PC-3 (cell line): Measurements from ENCODE around the gene ADH6. TPM values are rescaled to one million over a fixed set of nuclear protein-coding genes. Genes with fewer than 3 reads are reported as not detected.

Experiments
- ATAC-seq: fragments of 200-7000 bp; cut with Tn5 transposase; 2 replicates; pipeline ENCODE4 v1.9.1; 2020; ENCODE audit warnings: mild to moderate bottlenecking, moderate library complexity
- BruUV-seq: library from RNA; stranded (reverse); fragments of 400-500 nt; replicated peaks from 2 replicates; lab custom pipeline; 2021; lab: Mats Ljungman, UMichigan
- CTCF ChIA-PET: fragments of 300-600 bp; sonication (Branson Sonifier 250); formaldehyde crosslinking; loops from one replicate; lab custom pipeline; 2022; ENCODE audit warnings: antibody characterized with exemption; lab: Charles Lee
- POLR2A ChIA-PET: fragments of 300-600 bp; sonication (Branson Sonifier 250); formaldehyde crosslinking; loops from one replicate; lab custom pipeline; 2022; ENCODE audit warnings: antibody characterized with exemption; ENCODE audit not compliant: unreplicated experiment; lab: Charles Lee
- DNase-seq: peaks from one replicate; pipeline ENCODE4 v3.0.0-alpha.2; 2015
- H2AFZ ChIP-seq: fragments of 300-600 bp; sonication (generic); 2 replicates; pipeline ENCODE4 v1.6.0; 2016; ENCODE audit warnings: antibody characterized with exemption, low read length
- H3F3A ChIP-seq: fragments of 300-600 bp; sonication (generic); one replicate; pipeline ENCODE4 v1.6.0; 2017; ENCODE audit warnings: antibody characterized with exemption, low read length, control low read depth, mild to moderate bottlenecking; ENCODE audit not compliant: unreplicated experiment
- H3K27ac ChIP-seq: fragments of 300-600 bp; sonication (generic); 2 replicates; pipeline ENCODE4 v1.5.1; 2016; ENCODE audit warnings: mild to moderate bottlenecking, low read length
- H3K27me3 ChIP-seq: fragments of 300-600 bp; sonication (generic); 2 replicates; pipeline ENCODE4 v1.6.1; 2016; ENCODE audit warnings: low read length, mixed read lengths
- H3K36me3 ChIP-seq: fragments of 300-600 bp; sonication (generic); 2 replicates; pipeline ENCODE4 v1.6.1; 2016; ENCODE audit warnings: low read depth, mixed run types, low read length, mixed read lengths
- H3K4me1 ChIP-seq: fragments of 300-600 bp; sonication (generic); 2 replicates; pipeline ENCODE4 v1.5.1; 2016; ENCODE audit warnings: low read length; ENCODE audit not compliant: insufficient read depth
- H3K4me2 ChIP-seq: fragments of 300-600 bp; sonication (generic); 2 replicates; pipeline ENCODE4 v1.6.0; 2016; ENCODE audit warnings: low read length
- H3K4me3 ChIP-seq: fragments of 300-600 bp; sonication (generic); 2 replicates; pipeline ENCODE4 v1.5.1; 2016; ENCODE audit warnings: mild to moderate bottlenecking, low read length, mixed read lengths
- H3K79me2 ChIP-seq: fragments of 300-600 bp; sonication (generic); 2 replicates; pipeline ENCODE4 v1.6.1; 2017; ENCODE audit warnings: low read length, mixed read lengths
- H3K9ac ChIP-seq: fragments of 300-600 bp; sonication (generic); 2 replicates; pipeline ENCODE4 v1.6.0; 2016; ENCODE audit warnings: mild to moderate bottlenecking, low read length
- H3K9me2 ChIP-seq: fragments of 300-600 bp; sonication (generic); replicated peaks from 2 replicates; pipeline ENCODE4 v1.6.1; 2016; ENCODE audit warnings: mixed run types, low read length, mixed read lengths
- H3K9me3 ChIP-seq: fragments of 300-600 bp; sonication (generic); 2 replicates; pipeline ENCODE4 v1.6.1; 2016; ENCODE audit warnings: low read length, mixed read lengths
- H4K20me1 ChIP-seq: fragments of 300-600 bp; sonication (generic); 2 replicates; pipeline ENCODE4 v1.6.1; 2016; ENCODE audit warnings: low read length, mixed read lengths
- EZH2 ChIP-seq: fragments of 300-600 bp; sonication (generic); IDR thresholded peaks from one replicate; pipeline ENCODE4 v1.6.1; 2017; ENCODE audit warnings: antibody characterized with exemption, mild to moderate bottlenecking, low read length; ENCODE audit not compliant: unreplicated experiment
- EZH2phosphoT487 ChIP-seq: fragments of 300-600 bp; sonication (generic); IDR thresholded peaks from 2 replicates; pipeline ENCODE4 v1.6.1; 2018; ENCODE audit warnings: mild to moderate bottlenecking, antibody characterized with exemption, low read length, borderline replicate concordance
- intact Hi-C: fragments of 100-400 bp; cut with micrococcal nuclease; formaldehyde crosslinking; loops from 2 replicates; pipeline ENCODE4 v1.9.0; 2023
- total RNA-seq: library from RNA; depleted of rRNA; stranded (reverse); fragments of >200 nt; gene quantifications from 2 replicates; pipeline ENCODE4 v1.2.3, GENCODE V29; 2014
- TF ChIP-seq, protein P1 (sequence below): fragments of 300-600 bp; sonication (generic); conservative IDR thresholded peaks from 2 replicates; pipeline ENCODE4 v1.5.1; 2017; ENCODE audit warnings: antibody characterized with exemption, low read depth, mild to moderate bottlenecking, low read length

ADH6 gene
- total RNA-seq, 1 experiment from 2014 or later = not detected

DNA sequence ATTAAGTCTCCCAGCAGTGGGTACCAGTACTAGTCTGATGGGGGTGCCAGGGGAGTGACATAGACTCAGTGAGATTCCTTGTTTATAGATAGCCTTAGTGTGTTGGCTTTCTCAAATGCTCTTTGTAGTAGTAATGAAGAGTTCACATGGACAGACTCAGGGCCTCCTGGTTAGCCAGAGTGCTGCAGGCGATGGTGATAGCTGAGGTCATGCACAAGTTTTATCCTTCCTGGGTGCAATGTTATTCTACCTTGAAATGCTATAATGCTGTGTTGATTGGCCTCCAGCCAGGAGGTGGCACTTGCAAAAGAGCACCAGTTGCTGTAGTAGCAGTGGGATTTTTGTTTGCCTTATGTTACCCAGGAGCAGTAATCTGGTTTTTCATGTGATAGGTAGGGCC lies 39.4 kb downstream of the ADH6 start:
- no TSS peak for BruUV-seq
- Histone ChIP-seq H3K4me1 (no peaks in the 10 kb centered on the region), H3F3A (no peaks in the 10 kb centered on the region), H3K36me3 (no peaks in the 10 kb centered on the region), H3K9ac (no peak overlapping the region), H3K4me3 (no peak overlapping the region), H4K20me1 (no peaks in the 10 kb centered on the region), H3K9me2 (no peaks in the 10 kb centered on the region), H3K27ac (no peak overlapping the region), H3K4me2 (no peak overlapping the region), H3K27me3 (no peaks in the 10 kb centered on the region), H3K9me3 (no peaks in the 10 kb centered on the region), H2AFZ (no peak overlapping the region), H3K79me2 (no peaks in the 10 kb centered on the region)
- ATAC-seq (no peak), DNase-seq (no peak)
- intact Hi-C loops = no loop called here
- CTCF ChIA-PET = no interaction called here
- POLR2A ChIA-PET = no interaction called here
- TF ChIP-seq EZH2 = no peak
- TF ChIP-seq, protein P1, sequence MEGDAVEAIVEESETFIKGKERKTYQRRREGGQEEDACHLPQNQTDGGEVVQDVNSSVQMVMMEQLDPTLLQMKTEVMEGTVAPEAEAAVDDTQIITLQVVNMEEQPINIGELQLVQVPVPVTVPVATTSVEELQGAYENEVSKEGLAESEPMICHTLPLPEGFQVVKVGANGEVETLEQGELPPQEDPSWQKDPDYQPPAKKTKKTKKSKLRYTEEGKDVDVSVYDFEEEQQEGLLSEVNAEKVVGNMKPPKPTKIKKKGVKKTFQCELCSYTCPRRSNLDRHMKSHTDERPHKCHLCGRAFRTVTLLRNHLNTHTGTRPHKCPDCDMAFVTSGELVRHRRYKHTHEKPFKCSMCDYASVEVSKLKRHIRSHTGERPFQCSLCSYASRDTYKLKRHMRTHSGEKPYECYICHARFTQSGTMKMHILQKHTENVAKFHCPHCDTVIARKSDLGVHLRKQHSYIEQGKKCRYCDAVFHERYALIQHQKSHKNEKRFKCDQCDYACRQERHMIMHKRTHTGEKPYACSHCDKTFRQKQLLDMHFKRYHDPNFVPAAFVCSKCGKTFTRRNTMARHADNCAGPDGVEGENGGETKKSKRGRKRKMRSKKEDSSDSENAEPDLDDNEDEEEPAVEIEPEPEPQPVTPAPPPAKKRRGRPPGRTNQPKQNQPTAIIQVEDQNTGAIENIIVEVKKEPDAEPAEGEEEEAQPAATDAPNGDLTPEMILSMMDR = no peak
- TF ChIP-seq EZH2phosphoT487 = no peak

- Histone ChIP-seq H3K9me2 (no peaks in the 10 kb centered on the region), H4K20me1 (no peaks in the 10 kb centered on the region), H3K4me2 (no peak overlapping the region), H3K79me2 (no peaks in the 10 kb centered on the region), H3K27me3 (no peaks in the 10 kb centered on the region), H3K36me3 (no peaks in the 10 kb centered on the region), H3K9ac (no peak overlapping the region), H3K9me3 (no peaks in the 10 kb centered on the region), H3K4me1 (no peaks in the 10 kb centered on the region), H3K4me3 (no peak overlapping the region), H3F3A (no peaks in the 10 kb centered on the region), H2AFZ (no peak overlapping the region), H3K27ac (no peak overlapping the region)
- POLR2A ChIA-PET = no interaction called here
- CTCF ChIA-PET = no interaction called here
- intact Hi-C loops = no loop called here
- DNase-seq = no peak
- BruUV-seq = no TSS peak
- no peak for ATAC-seq
- TF ChIP-seq EZH2phosphoT487 = no peak
- no peak for TF ChIP-seq EZH2
- TF ChIP-seq, protein P1 = no peak
Measured at GRCh38 chr4:99179178-99179577, 39.9 kb downstream of the ADH6 start.

DNA sequence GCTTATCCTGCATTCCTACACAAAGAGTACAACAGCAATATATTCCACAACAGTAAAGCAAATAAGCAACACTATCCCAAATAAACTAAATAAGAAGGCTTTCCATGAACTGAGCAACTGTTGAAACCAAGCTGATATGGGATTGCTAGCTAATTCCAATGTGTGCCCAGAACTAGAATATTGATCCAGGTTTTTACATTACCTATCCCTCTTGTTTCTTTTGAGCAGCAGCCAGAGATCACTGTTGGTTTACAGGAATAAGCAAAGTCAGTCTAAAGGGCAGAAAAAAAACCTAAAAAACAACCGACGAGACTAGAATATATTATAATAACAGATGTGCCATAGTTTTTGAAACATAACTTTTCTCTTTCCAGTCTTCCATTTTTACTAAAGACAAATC lies 52.5 kb downstream of the ADH6 start:
- Histone ChIP-seq H3K9me3 (no peaks in the 10 kb centered on the region), H3K4me3 (no peak overlapping the region), H3K9me2 (no peaks in the 10 kb centered on the region), H3K36me3 (no peaks in the 10 kb centered on the region), H3F3A (no peaks in the 10 kb centered on the region), H3K4me2 (no peak overlapping the region), H2AFZ (no peak overlapping the region), H3K9ac (no peak overlapping the region), H3K27ac (no peak overlapping the region), H3K27me3 (no peaks in the 10 kb centered on the region), H3K79me2 (no peaks in the 10 kb centered on the region), H3K4me1 (no peaks in the 10 kb centered on the region), H4K20me1 (no peaks in the 10 kb centered on the region)
- ChIA-PET POLR2A (no interaction called here), CTCF (no interaction called here)
- TF ChIP-seq, protein P1 = no peak
- TF ChIP-seq EZH2phosphoT487 (no peak), EZH2 (no peak)
- BruUV-seq = no TSS peak
- DNase-seq (no peak), ATAC-seq (no peak)
- intact Hi-C loops = no loop called here
